IPS-15b (cell line): ENCODE results near the gene KCNIP4.
A peak's percentile ranks its signal among the peaks of the same experiment; 100 is the strongest.

ENCODE experiments used
- H3K27me3 ChIP-seq: one replicate; pipeline ENCODE4 v1.6.1; 2013; ENCODE audit warnings: low read length; ENCODE audit not compliant: control insufficient read depth, insufficient read depth
- H3K36me3 ChIP-seq: one replicate; pipeline ENCODE4 v1.6.1; 2013; ENCODE audit warnings: low read length; ENCODE audit not compliant: control insufficient read depth, insufficient read depth
- H3K4me1 ChIP-seq: one replicate; pipeline ENCODE4 v1.6.1; 2013; ENCODE audit warnings: mild to moderate bottlenecking, low read length; ENCODE audit not compliant: control insufficient read depth, insufficient read depth
- H3K4me3 ChIP-seq: one replicate; pipeline ENCODE4 v1.5.1; 2013; ENCODE audit warnings: low read depth, low read length
- H3K9ac ChIP-seq: one replicate; pipeline ENCODE4 v1.6.1; 2013; ENCODE audit warnings: low read depth, mild to moderate bottlenecking, low read length
- H3K9me3 ChIP-seq: one replicate; pipeline ENCODE4 v1.6.1; 2013; ENCODE audit warnings: mild to moderate bottlenecking, low read length; ENCODE audit not compliant: control insufficient read depth, insufficient read depth

Gene KCNIP4

GRCh38 chr4:21710179-21710835, 238.3 kb downstream of the KCNIP4 start:
- Histone ChIP-seq H3K36me3 (no peaks in the 10 kb centered on the region), H3K4me3 (no peak overlapping the region)

GRCh38 chr4:21709761-21710160, 238.8 kb downstream of the KCNIP4 start:
- Histone ChIP-seq H3K4me1 (peaks cover 4% of the 10 kb centered on the region), H3K27me3 (no peaks in the 10 kb centered on the region), H3K36me3 (no peaks in the 10 kb centered on the region), H3K9ac (no peak overlapping the region), H3K9me3 (no peaks in the 10 kb centered on the region), H3K4me3 (no peak overlapping the region)

More at GRCh38 chr4:21710179-21710835, 238.3 kb downstream of the KCNIP4 start:
- Histone ChIP-seq H3K9me3 (no peaks in the 10 kb centered on the region), H3K4me1 (peaks cover 4% of the 10 kb centered on the region), H3K27me3 (no peaks in the 10 kb centered on the region), H3K9ac (no peak overlapping the region)

GRCh38 chr4:21709031-21709430, 239.5 kb downstream of the KCNIP4 start:
- H3K36me3 ChIP-seq, result no peaks in the 10 kb centered on the region
- H3K9ac ChIP-seq, result no peak overlapping the region
- peaks cover 4% of the 10 kb centered on the region for H3K4me1 ChIP-seq
- H3K9me3 ChIP-seq, result no peaks in the 10 kb centered on the region
- H3K4me3 ChIP-seq, result no peak overlapping the region
- H3K27me3 ChIP-seq, result no peaks in the 10 kb centered on the region

DNA sequence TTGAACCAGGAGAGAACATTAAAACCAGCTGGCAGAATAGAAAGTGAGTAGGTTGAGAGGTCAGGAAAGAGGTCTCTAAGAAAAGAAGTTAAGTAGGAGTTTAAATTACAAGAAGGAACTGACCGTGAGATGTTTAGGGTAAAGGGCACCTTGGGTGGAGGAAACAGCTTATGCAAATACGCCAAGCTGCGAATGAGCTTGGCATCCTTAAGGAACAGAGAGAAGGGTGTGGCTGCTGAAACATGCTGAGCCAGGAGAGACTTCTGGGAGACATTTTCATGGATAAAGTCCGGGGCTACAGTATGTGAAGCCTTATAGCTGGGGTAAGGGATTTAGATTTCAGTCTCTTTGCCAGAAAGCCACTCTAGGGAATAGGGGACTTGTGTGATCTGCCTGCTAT, 249.1 kb downstream of the KCNIP4 start:
- peaks cover 13% of the 10 kb centered on the region for H3K27me3 ChIP-seq
- peaks cover 7% of the 10 kb centered on the region for H3K4me1 ChIP-seq
- no peak overlapping the region for H3K4me3 ChIP-seq
- H3K9ac ChIP-seq, result no peak overlapping the region
- H3K36me3 ChIP-seq, result no peaks in the 10 kb centered on the region
- H3K9me3 ChIP-seq, result no peaks in the 10 kb centered on the region

GRCh38 chr4:21697583-21697982, 251.0 kb downstream of the KCNIP4 start:
- no peak overlapping the region for H3K9ac ChIP-seq
- peaks cover 13% of the 10 kb centered on the region for H3K27me3 ChIP-seq
- H3K36me3 ChIP-seq, result no peaks in the 10 kb centered on the region
- peaks cover 7% of the 10 kb centered on the region for H3K4me1 ChIP-seq
- peak overlapping the region; percentile 38 for H3K4me3 ChIP-seq
- no peaks in the 10 kb centered on the region for H3K9me3 ChIP-seq

GRCh38 chr4:21695141-21695540, 253.4 kb downstream of the KCNIP4 start:
- H3K4me3 ChIP-seq, result no peak overlapping the region
- peaks cover 7% of the 10 kb centered on the region for H3K4me1 ChIP-seq
- H3K27me3 ChIP-seq, result peaks cover 13% of the 10 kb centered on the region
- no peaks in the 10 kb centered on the region for H3K36me3 ChIP-seq
- H3K9me3 ChIP-seq, result no peaks in the 10 kb centered on the region
- no peak overlapping the region for H3K9ac ChIP-seq

- Histone ChIP-seq H3K27me3 (no peaks in the 10 kb centered on the region), H3K9ac (no peak overlapping the region), H3K36me3 (no peaks in the 10 kb centered on the region), H3K9me3 (no peaks in the 10 kb centered on the region), H3K4me3 (no peak overlapping the region), H3K4me1 (no peaks in the 10 kb centered on the region)
Measured at GRCh38 chr4:21692241-21692640, 256.3 kb downstream of the KCNIP4 start.

DNA sequence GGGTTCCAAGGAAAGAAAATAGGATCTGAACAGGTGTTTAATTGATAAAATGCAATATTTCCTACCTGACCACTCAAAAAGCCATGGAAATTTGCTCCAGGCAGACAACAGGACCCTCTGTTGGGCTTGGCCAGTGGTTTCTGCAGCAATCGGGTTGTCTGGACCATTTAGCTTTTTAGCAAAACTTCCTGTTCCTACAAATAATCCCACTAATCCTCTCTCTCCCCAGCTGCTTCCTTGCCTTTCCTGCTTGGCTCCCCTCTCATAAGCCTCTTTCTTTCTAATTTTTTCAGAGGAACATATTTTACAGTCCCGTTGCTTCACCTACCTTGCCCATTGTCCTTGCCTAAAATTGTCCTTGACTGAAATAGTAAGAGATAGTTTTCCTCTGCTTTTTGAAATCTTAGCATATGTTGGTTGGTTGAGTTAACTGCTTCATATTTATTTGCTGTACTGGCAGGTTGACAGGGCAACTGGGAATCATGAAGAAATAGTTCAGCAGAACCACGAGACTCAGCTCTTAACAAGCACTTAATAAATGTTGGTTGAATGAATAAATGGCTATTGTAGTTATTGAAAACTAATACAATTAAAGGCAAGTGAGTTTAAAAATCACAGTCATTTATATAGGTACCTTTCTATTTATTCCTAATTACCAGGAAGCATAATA, 259.8 kb downstream of the KCNIP4 start:
- no peak overlapping the region for H3K4me3 ChIP-seq
- H3K4me1 ChIP-seq, result no peaks in the 10 kb centered on the region
- H3K27me3 ChIP-seq, result no peaks in the 10 kb centered on the region
- H3K9ac ChIP-seq, result no peak overlapping the region
- no peaks in the 10 kb centered on the region for H3K36me3 ChIP-seq
- H3K9me3 ChIP-seq, result no peaks in the 10 kb centered on the region

GRCh38 chr4:21685911-21686310, 262.7 kb downstream of the KCNIP4 start:
- no peaks in the 10 kb centered on the region for H3K27me3 ChIP-seq
- no peaks in the 10 kb centered on the region for H3K36me3 ChIP-seq
- H3K4me1 ChIP-seq, result no peaks in the 10 kb centered on the region
- no peak overlapping the region for H3K9ac ChIP-seq
- H3K4me3 ChIP-seq, result no peak overlapping the region
- no peaks in the 10 kb centered on the region for H3K9me3 ChIP-seq

- H3K36me3 ChIP-seq, result no peaks in the 10 kb centered on the region
- no peak overlapping the region for H3K4me3 ChIP-seq
- H3K27me3 ChIP-seq, result no peaks in the 10 kb centered on the region
- H3K9me3 ChIP-seq, result no peaks in the 10 kb centered on the region
- H3K4me1 ChIP-seq, result no peaks in the 10 kb centered on the region
- H3K9ac ChIP-seq, result no peak overlapping the region
Measured at GRCh38 chr4:21680326-21680898, 268.2 kb downstream of the KCNIP4 start.

- Histone ChIP-seq H3K36me3 (no peaks in the 10 kb centered on the region), H3K4me3 (no peak overlapping the region), H3K9me3 (no peaks in the 10 kb centered on the region), H3K9ac (no peak overlapping the region), H3K4me1 (no peaks in the 10 kb centered on the region), H3K27me3 (no peaks in the 10 kb centered on the region)
Measured at GRCh38 chr4:21678711-21679110, 269.9 kb downstream of the KCNIP4 start.

DNA sequence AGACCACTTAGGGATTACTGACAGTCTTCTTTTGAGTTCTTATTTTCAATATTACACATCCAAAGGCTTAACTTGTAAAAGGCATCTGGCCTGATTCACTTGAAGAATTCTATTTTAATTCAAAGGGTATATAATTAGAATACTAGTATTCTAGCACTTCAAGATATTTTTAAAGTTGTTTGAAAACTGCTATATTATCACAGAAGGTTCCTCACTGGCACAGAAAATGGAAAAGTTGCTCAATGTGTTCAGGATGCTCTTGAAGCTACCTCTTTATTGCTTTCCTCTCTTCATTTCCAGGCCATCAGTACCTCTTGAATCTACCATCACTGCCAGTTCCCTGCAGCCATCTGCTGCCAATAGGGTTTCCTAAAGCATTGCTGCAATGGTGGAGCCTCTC, 271.4 kb downstream of the KCNIP4 start:
- H3K4me1 ChIP-seq, result no peaks in the 10 kb centered on the region
- no peaks in the 10 kb centered on the region for H3K27me3 ChIP-seq
- no peaks in the 10 kb centered on the region for H3K9me3 ChIP-seq
- H3K36me3 ChIP-seq, result no peaks in the 10 kb centered on the region
- H3K4me3 ChIP-seq, result no peak overlapping the region
- H3K9ac ChIP-seq, result no peak overlapping the region
